Activated CD4-positive, alpha-beta T cell treated with anti-CD3 and anti-CD28 coated beads for 48 hours (primary cell): Measurements from ENCODE around the gene RPS21.
A peak's percentile ranks its signal among the peaks of the same experiment; 100 is the strongest.
"Not testable (repeated sequence)": the region's sequence is repeated elsewhere in the genome, so short reads cannot be mapped to it uniquely, and the experiment has no call there.

ENCODE experiments used
- DNase-seq: peaks from one replicate; pipeline ENCODE4 v3.0.0-alpha.2; 2020

Gene RPS21

DNA sequence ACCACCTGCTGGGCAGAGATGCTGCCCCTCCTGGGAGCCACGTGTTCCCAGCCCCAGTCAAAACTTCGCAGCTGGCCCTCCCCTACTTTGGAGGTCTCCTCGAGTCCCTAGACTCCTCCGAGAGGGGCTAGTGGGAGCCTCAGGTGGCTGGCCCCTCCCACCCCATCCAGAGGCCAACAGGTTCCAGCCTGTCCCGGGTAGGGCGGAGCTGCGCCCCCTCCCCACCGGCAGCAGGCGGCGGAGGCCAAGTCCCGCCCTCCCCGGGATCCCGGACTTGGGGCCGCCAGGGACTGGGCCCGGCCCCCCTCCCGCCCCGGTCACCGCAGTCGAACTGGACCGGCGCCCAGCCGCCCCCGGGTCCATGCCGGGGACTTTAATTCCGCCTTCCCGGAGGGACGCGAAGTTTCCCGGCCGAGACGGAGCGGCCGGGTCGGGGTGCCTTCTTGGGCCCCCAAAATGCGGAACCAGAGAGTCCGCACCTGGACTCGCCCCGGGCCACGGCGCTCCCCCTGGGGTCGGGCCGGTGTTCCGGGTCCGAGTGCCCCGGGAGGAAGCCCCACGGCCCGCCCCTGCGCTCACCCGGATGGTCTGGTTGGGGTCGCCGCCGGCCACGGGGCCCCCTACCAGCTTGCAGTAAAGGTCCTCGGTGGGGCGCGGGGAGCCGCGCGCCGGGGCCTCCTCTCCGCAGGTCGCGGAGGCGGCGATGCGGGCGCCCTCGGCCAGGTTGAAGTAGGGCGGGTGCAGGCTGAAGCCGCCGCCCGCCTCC is 20.4 kb upstream of the RPS21 start:
- no peak for DNase-seq

GRCh38 chr20:62367136-62367632 is 19.7 kb upstream of the RPS21 start, which contains the start of gene LAMA5:
Gene LAMA5, minus strand, starts transcription at chr20:62367312. Its CDS starts 67 bp downstream, at chr20:62367245.
- no peak for DNase-seq

- peak; percentile 53 for DNase-seq
Observed at GRCh38 chr20:62367633-62368391, 19.1 kb upstream of the RPS21 start.

DNA sequence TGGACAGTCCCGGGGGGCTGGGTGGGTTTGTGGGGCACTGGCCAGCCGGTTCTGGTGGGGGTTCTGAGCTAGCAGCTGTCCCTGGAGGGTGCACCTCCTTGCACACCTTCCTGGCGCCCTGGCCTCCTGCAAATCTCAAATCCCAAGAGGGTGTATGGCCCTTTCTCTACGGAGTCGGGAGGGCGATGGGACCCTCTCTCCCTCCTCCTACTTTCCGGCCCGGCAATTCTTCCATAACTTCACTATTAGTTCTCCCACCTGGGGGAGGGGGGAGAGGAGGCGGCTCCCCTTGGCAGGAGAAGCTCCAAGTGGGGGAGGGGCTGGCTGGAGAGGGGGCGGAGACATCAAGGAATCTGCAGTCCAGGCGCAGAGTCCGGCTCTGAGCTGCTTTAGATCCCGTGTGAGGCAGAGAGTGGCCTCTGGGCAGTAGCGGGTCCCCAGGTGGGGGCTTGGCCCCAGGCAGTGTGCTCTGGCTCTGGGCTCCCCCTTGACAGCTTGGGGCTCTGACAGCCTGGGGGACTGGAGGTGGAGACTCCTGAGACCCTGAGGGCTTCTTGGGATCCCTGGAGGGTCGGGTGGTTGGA is 18.4 kb upstream of the RPS21 start:
- no peak for DNase-seq

GRCh38 chr20:62368976-62369814 is 17.7 kb upstream of the RPS21 start:
- DNase-seq, result no peak

GRCh38 chr20:62369815-62370114 is 17.1 kb upstream of the RPS21 start:
- DNase-seq, result no peak

GRCh38 chr20:62370115-62370806 is 16.6 kb upstream of the RPS21 start:
- DNase-seq, result peak; percentile 78

DNA sequence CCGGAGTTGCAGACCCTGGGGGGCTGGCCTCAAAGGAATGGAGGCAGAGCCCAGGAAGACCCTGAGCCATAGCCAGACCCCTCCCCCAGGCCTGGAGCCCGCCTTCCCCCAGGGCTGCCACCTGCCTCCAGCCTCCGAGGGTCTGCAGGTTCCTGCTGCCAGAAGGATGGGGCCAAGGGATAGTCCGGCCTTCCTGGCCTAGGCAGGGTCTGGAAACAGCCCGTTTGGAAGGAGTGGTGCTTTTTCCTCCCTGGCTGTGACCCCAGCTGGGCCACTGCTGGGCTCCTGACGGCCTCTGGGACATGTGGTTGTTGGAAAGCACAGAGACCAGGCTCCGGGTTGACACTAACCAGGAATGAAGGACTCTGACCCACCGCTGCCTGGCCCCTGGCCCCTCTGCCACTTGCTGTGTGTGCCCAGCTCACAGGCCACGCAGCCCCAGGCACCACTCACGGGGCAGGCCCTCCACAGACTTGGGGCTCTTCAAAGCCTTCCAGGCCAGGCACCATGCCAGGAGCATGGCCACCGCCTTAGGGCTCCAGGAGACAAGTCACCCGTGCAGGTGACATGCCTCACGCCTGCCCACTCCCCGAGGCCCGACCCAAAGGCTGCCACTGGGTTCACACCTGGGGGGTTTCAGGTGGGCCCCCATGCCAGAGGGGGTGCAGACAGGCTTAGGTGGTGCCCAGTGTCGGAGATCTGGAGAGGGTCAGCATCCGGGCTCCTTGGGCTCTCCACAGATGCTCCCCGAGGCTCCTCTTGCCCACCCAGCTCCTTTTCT is 15.9 kb upstream of the RPS21 start:
- no peak for DNase-seq

GRCh38 chr20:62371588-62372041 is 15.3 kb upstream of the RPS21 start:
- no peak for DNase-seq

GRCh38 chr20:62372042-62372993 is 14.6 kb upstream of the RPS21 start:
- no peak for DNase-seq

DNA sequence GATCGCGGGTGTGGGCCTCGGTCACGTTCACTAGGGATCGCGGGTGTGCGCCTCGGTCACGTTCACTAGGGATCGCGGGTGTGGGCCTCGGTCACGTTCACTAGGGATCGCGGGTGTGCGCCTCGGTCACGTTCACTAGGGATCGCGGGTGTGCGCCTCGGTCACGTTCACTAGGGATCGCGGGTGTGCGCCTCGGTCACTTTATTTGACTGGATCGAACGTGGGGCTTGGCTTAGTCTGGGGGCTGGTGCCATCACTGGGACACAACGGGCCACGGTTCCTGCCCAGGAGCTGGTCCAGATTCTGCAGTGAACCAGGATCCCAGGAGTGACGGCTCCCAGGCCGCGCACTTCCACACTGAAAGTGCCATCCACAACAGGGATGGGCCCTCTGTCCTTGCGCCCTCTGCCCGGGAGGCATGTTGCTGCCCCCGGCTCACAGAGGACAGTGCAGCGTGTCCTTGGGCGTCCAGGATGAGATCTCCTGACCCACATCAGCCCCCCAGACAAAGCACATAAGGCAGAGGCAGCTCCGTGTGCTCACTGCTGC is 13.2 kb upstream of the RPS21 start:
- DNase-seq, result not testable (repeated sequence)

DNA sequence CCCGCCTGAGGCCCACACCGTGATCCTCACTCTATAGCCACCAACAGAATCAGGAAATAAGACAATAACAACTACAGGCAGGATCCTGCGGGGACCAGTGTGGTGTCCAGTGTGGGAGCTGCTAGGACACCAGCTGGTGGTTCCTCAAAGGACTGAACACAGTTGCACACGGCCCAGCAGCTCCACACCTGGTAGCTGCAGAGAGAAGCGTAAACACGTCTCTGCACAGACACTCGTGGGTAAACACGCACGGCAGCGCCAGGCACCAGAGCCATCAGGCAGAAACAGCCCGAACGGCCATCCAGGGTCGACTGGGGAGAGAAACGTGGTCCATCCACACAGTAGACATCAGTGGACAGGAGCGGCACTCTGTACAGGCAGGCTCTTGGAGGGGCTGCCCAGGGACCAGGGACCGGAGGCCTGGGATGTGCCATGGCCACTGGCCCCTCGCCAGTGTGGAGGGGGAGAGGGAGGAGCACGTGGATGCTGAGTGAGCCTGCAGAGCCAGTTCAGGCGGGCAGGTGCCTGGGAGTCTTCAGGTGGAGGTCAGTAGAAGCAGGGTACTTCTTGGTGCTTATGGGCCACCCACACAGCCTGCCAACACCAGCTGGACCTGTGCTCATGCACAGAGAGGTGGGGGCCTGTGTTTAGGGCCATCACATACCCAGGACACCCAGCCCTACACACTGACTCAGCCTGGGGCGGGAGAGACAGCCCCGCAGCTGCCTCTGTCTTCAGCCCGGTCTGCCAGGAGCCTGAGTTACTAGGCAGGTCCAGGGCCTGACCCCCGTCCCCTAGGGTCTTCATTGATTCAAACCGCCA is 12.4 kb upstream of the RPS21 start:
- DNase-seq, result no peak

DNA sequence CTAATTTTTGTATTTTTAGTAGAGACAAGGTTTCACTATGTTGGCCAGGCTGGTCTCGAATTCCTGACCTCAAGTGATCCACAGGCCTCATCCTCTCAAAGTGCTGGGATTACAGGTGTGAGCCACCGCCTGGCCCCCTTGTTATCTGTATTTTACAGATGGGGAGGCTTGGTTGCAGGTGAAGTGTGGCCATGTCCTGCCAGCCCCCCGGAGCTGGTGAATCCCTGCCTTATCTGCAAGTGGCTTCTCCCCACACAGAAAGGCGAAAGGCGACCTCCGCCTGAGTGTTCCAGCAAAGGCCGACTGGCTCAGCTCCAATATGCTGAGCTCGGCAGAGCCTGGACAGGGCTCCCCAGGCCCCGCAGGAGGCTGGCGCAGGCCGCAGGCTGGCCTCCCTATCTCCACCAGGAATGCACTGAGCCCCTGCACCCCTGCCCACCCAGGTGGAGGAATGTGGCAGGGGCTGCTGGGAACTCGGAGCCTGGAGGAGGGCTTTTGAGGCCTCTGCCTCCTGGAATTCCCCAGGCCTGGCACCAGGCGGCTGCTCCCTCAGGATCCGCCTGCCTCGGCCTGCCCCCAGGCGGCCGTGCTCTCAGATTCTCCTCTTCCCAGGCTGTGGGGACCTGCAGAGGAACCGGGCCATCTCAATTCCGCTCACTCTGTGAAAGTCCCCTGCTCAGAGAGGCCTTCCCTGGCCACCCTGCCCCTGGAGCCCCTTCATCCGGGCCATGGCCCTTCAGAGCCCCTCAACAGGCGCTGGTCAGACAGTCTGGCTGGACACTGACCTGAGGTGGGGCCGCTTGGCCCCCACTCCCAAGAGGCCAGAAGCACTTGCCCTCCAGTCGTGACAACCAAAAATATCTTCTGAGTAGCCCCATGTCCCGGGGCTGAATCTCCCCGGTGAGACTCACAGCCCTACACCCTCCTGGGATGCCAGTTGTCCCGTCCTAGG is 10.5 kb upstream of the RPS21 start:
- no peak for DNase-seq

DNA sequence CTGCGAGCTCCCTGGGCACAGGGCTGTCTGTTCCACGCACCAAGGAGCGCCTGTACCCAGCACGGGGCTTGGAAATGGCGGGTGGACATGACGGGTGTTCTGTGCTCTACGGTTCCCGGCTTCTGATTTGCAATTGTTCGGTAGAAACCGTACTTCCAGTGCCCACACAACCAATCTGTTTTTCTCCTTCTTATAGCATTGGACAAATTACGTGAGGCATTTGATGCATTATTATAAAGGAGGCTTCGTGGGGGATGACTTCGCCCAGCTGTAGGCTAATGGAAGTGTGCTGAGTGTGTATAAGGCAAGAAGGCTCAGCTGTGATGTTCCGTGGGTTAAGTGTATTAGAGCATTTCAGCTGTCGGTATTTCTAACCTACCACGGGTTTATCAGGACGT is 9.8 kb upstream of the RPS21 start:
- no peak for DNase-seq

DNA sequence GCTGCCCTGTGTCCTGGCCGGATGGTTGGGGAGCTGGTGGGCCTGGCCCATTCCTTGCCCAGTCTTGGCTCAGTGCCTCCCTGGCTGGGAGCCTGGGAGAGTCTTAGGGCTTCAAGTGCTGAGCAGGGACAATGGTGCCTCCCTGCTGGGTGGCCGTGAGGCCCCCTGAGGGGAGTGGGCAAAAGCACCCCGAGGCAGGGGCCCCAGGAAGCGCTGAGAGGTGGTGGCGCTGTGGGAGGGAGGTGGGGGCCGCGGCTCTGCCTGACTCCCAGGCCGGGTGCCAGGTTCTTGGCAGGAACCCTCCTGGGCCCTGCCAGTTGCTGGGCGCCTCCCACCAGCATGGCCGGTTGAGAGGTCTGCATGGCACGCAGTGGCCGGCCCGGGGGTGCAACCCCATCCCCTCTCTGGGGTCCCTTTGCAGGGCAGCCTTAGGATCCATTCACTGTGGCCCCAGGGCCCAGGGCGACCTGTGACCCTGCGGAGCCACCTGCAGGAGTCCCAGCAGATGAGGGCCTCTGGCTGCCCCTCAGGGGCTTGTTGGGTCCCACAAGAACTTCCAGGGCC is 9.2 kb upstream of the RPS21 start:
- no peak for DNase-seq

DNA sequence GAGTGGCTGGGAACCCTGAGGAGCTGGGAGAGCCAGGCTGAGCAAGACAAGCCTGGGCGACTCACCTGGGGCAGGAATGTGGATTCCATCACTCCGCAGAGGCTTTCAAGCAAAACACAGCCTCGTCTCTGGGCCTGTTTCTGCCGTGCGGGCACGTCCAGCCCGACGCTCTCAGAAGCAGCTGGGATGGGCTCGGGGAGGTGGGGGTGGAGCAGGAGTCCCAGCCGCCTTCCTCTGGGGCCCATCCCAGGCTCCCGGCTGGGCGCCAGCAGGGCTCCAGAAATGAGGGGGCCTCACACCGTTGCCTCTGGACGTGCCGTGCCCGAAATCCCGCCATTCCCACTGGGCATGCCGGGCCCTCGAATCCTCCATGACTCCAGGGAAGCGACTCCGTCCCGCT is 8.7 kb upstream of the RPS21 start:
- no peak for DNase-seq

DNA sequence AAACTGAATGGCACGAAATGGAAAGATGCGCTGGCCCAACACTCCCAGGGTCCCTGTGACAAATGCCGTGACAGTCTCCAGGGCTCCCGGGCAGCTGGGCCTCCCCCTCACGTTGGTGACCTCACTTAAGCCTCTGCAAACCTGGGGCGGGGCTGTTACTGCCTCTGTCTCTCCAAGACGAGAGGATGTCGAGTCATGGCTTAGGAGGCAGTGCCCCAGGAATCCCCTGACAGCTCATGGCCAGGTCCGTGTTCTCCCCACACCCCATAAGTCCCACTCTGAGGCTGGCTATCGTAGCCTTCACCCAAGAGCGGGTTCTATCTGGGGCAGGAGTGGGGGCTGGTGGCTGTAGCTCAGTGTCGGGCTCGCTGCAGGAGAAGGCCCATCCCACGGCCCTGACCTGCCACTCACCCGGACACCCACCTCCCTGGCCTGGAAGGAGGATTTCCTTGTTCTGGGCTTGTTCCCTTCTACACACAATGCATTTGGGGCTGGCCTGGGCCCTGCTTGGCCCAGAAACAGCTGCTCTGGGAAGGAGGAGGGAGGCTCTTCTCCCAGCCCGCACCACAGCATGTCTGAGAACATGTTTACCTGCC is 5.6 kb upstream of the RPS21 start:
- no peak for DNase-seq
